Measurements from ENCODE around the gene LAPTM5. TPM values are rescaled to one million over a fixed set of nuclear protein-coding genes. Genes with fewer than 3 reads are reported as not detected.

LAPTM5 gene
- total RNA-seq, 4 donors from 2014 or later: 21.1 to 67.8 (median 43.1) TPM

GRCh38 chr1:30786264-30786991, 28.9 kb upstream of the LAPTM5 start:
- no peaks in the 10 kb centered on the region for H3K27me3 ChIP-seq
- H3K4me1 ChIP-seq: peaks cover 0 to 46% (median 11%) of the 10 kb centered on the region in 4 donors
- no peaks in the 10 kb centered on the region for H3K36me3 ChIP-seq
- DNase-seq (ENCODE audit: low spot score in 2 of 2): no peak
- peak overlapping the region; percentile 31 to 80 (median 64) for H3K27ac ChIP-seq
- no peaks in the 10 kb centered on the region for H3K9me3 ChIP-seq
- TF ChIP-seq POLR2A (IDR thresholded peaks at IDR 0.05) (no peak), CTCF (IDR thresholded peaks at IDR 0.05) (no peak), EP300 (IDR thresholded peaks at IDR 0.05) (no peak)
- no peak overlapping the region for H3K4me3 ChIP-seq
- 35 to 45% methylated on average over 13 of the region's 13 CpGs for WGBS, 2 donors

GRCh38 chr1:30785714-30786113, 28.1 kb upstream of the LAPTM5 start:
- H3K4me3 ChIP-seq: no peak overlapping the region
- H3K4me1 ChIP-seq: peaks cover 0 to 46% (median 11%) of the 10 kb centered on the region in 4 donors
- no peak for DNase-seq (ENCODE audit: low spot score in 2 of 2)
- no peaks in the 10 kb centered on the region for H3K27me3 ChIP-seq
- H3K27ac ChIP-seq: peak overlapping the region in 2 of 4 donors; percentile 15 to 26
- H3K9me3 ChIP-seq: no peaks in the 10 kb centered on the region
- 84 to 87% methylated on average over 7 of the region's 7 CpGs for WGBS, 2 donors
- no peaks in the 10 kb centered on the region for H3K36me3 ChIP-seq
- TF ChIP-seq CTCF (IDR thresholded peaks at IDR 0.05) (no peak), POLR2A (IDR thresholded peaks at IDR 0.05) (no peak), EP300 (IDR thresholded peaks at IDR 0.05) (no peak)

- no peak for DNase-seq (ENCODE audit: low spot score in 2 of 2)
- WGBS, 2 donors: 84 to 86% methylated on average over 5 to 7 of the region's 7 CpGs
- Histone ChIP-seq H3K27ac (peak overlapping the region in 1 of 4 donors; percentile 15), H3K9me3 (no peaks in the 10 kb centered on the region), H3K27me3 (no peaks in the 10 kb centered on the region), H3K36me3 (no peaks in the 10 kb centered on the region), H3K4me1 (peaks cover 0 to 46% (median 11%) of the 10 kb centered on the region in 4 donors), H3K4me3 (no peak overlapping the region)
- no peak for TF ChIP-seq CTCF (IDR thresholded peaks at IDR 0.05)
- no peak for TF ChIP-seq POLR2A (IDR thresholded peaks at IDR 0.05)
- no peak for TF ChIP-seq EP300 (IDR thresholded peaks at IDR 0.05)
Measured at GRCh38 chr1:30785181-30785580, 27.6 kb upstream of the LAPTM5 start.

- DNase-seq (ENCODE audit: low spot score in 2 of 2): peak in 1 of 2 donors; percentile 47
- 59 to 64% methylated on average over 16 of the region's 16 CpGs for WGBS, 2 donors
Measured at GRCh38 chr1:30783256-30783915, 25.8 kb upstream of the LAPTM5 start.

More at GRCh38 chr1:30783256-30783915, 25.8 kb upstream of the LAPTM5 start:
- H3K36me3 ChIP-seq: no peaks in the 10 kb centered on the region
- H3K27me3 ChIP-seq: no peaks in the 10 kb centered on the region
- H3K27ac ChIP-seq: peak overlapping the region in 2 of 4 donors; percentile 0 to 43
- no peak overlapping the region for H3K4me3 ChIP-seq
- peaks cover 0 to 44% (median 11%) of the 10 kb centered on the region in 4 donors for H3K4me1 ChIP-seq
- TF ChIP-seq EP300 (IDR thresholded peaks at IDR 0.05): no peak
- TF ChIP-seq POLR2A (IDR thresholded peaks at IDR 0.05): no peak
- no peak for TF ChIP-seq CTCF (IDR thresholded peaks at IDR 0.05)
- H3K9me3 ChIP-seq: no peaks in the 10 kb centered on the region
